Loucy (cell line): ENCODE results near the gene TBX1.

Experiments used
- EZH2phosphoT487 ChIP-seq: fragments of 200-600 bp; IDR thresholded peaks from 2 replicates; pipeline ENCODE4 v1.6.1; 2018; ENCODE audit warnings: antibody characterized with exemption, mild to moderate bottlenecking, moderate library complexity, borderline replicate concordance
- TF ChIP-seq, protein P1 (sequence below): fragments of 200-600 bp; sonication (generic); conservative IDR thresholded peaks from 2 replicates; pipeline ENCODE4 v1.5.1; 2014; ENCODE audit warnings: mild to moderate bottlenecking, antibody characterized with exemption, low read length

DNA sequence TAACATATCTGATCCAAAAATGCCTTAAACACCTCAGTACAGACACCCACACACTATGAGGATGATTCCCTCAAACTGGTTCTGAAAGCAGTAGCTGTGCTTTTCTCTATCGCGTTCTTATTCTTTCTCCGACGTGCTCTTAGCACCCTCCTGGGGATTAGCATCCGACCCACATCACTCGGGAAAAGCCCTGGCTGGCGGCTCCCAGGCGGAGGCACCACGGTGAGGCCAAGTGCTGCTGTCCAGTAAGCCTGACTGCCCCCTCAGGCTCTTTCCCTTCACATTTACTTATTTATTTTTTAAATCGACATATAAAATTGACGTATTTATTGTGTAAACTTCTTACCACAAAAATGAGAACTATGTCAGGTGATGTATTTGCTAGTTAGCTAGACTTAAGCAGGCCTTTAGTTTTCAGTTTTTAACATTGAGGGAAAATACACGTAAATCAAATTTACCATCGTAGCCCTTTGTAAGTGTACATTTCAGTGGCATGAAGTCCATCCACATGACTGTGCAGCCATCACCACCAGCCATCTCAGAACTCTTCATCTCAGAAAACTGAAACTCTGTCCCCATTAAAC is 19.2 kb downstream of the TBX1 start:
- TF ChIP-seq, protein P1, sequence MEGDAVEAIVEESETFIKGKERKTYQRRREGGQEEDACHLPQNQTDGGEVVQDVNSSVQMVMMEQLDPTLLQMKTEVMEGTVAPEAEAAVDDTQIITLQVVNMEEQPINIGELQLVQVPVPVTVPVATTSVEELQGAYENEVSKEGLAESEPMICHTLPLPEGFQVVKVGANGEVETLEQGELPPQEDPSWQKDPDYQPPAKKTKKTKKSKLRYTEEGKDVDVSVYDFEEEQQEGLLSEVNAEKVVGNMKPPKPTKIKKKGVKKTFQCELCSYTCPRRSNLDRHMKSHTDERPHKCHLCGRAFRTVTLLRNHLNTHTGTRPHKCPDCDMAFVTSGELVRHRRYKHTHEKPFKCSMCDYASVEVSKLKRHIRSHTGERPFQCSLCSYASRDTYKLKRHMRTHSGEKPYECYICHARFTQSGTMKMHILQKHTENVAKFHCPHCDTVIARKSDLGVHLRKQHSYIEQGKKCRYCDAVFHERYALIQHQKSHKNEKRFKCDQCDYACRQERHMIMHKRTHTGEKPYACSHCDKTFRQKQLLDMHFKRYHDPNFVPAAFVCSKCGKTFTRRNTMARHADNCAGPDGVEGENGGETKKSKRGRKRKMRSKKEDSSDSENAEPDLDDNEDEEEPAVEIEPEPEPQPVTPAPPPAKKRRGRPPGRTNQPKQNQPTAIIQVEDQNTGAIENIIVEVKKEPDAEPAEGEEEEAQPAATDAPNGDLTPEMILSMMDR, result no peak
- no peak for TF ChIP-seq EZH2phosphoT487
